GM18870 (cell line): ENCODE data around the gene TRPM5.

Experiments
- ATAC-seq: cut with Tn5 transposase; IDR thresholded peaks from one replicate; pipeline ENCODE4 v1.9.1; 2021; ENCODE audit warnings: moderate library complexity; ENCODE audit not compliant: unreplicated experiment

Gene TRPM5

GRCh38 chr11:2421996-2422395 is 22.3 kb downstream of the TRPM5 start:
- no peak for ATAC-seq

- ATAC-seq: no peak
Measured at GRCh38 chr11:2421226-2421994, 22.9 kb downstream of the TRPM5 start.

GRCh38 chr11:2420502-2421225 is 23.6 kb downstream of the TRPM5 start:
- ATAC-seq: no peak

- no peak for ATAC-seq
Measured at GRCh38 chr11:2419638-2420501, 24.4 kb downstream of the TRPM5 start.

GRCh38 chr11:2418693-2419360 is 25.5 kb downstream of the TRPM5 start:
- no peak for ATAC-seq

- no peak for ATAC-seq
Measured at GRCh38 chr11:2417856-2418692, 26.2 kb downstream of the TRPM5 start.

GRCh38 chr11:2416765-2417164 is 27.5 kb downstream of the TRPM5 start:
- ATAC-seq: no peak

GRCh38 chr11:2415601-2416380 is 28.5 kb downstream of the TRPM5 start:
- no peak for ATAC-seq

- no peak for ATAC-seq
Measured at GRCh38 chr11:2415171-2415570, 29.1 kb downstream of the TRPM5 start.

GRCh38 chr11:2414616-2415015 is 29.7 kb downstream of the TRPM5 start:
- no peak for ATAC-seq

- ATAC-seq: no peak
Measured at GRCh38 chr11:2413742-2414579, 30.4 kb downstream of the TRPM5 start.

GRCh38 chr11:2412323-2412722 is 32.0 kb downstream of the TRPM5 start:
- ATAC-seq: no peak

- no peak for ATAC-seq
Measured at GRCh38 chr11:2411446-2412305, 32.6 kb downstream of the TRPM5 start.

- ATAC-seq: no peak
Measured at GRCh38 chr11:2410616-2411015, 33.7 kb downstream of the TRPM5 start.

- ATAC-seq: no peak
Measured at GRCh38 chr11:2409611-2410468, 34.5 kb downstream of the TRPM5 start.

- ATAC-seq: no peak
Measured at GRCh38 chr11:2409126-2409525, 35.2 kb downstream of the TRPM5 start.

GRCh38 chr11:2408671-2409070 is 35.6 kb downstream of the TRPM5 start:
- ATAC-seq: no peak
